Liver (tissue), 9 donors: Measurements from ENCODE around the gene MRPL58. TPM values are rescaled to one million over a fixed set of nuclear protein-coding genes. Genes with fewer than 3 reads are reported as not detected.

Source experiments
- DNase-seq: peaks from one replicate; pipeline ENCODE4 v3.0.0-alpha.2; 2017; ENCODE audit warnings: low spot score
- H3K27ac ChIP-seq, 2 donors: one replicate each; pipeline ENCODE4 v1.7.0; 2013; ENCODE audit warnings: inconsistent platforms in 2 of 2, low read length in 2 of 2, control low read depth in 1 of 2, low read depth in 1 of 2, mild to moderate bottlenecking in 1 of 2
- H3K27me3 ChIP-seq, 4 donors: one replicate each; pipeline versions ENCODE4 v1.6.1 to v1.7.0; 2013; ENCODE audit warnings: low read length in 3 of 4, inconsistent platforms in 1 of 4, mild to moderate bottlenecking in 1 of 4, moderate library complexity in 1 of 4; ENCODE audit not compliant: control insufficient read depth in 4 of 4, insufficient read depth in 4 of 4
- H3K36me3 ChIP-seq, 4 donors: one replicate each; pipeline versions ENCODE4 v1.6.1 to v1.7.0; 2013; ENCODE audit warnings: low read length in 3 of 4, mild to moderate bottlenecking in 3 of 4, low read depth in 1 of 4, moderate library complexity in 1 of 4; ENCODE audit not compliant: control insufficient read depth in 4 of 4, insufficient read depth in 3 of 4
- H3K4me1 ChIP-seq, 4 donors: one replicate each; pipeline versions ENCODE4 v1.6.1 to v1.7.0; 2013; ENCODE audit warnings: low read length in 3 of 4, mild to moderate bottlenecking in 3 of 4, moderate library complexity in 1 of 4; ENCODE audit not compliant: control insufficient read depth in 4 of 4, insufficient read depth in 4 of 4
- H3K4me3 ChIP-seq, 3 donors: one replicate each; pipeline versions ENCODE4 v1.6.1 to v1.7.0; 2013; ENCODE audit warnings: low read length in 3 of 3, control low read depth in 1 of 3, low read depth in 1 of 3, mild to moderate bottlenecking in 1 of 3
- H3K9ac ChIP-seq, 2 donors: one replicate each; pipeline ENCODE4 v1.7.0; 2013; ENCODE audit warnings: low read length in 2 of 2, mild to moderate bottlenecking in 2 of 2, moderate library complexity in 2 of 2, control low read depth in 1 of 2, low read depth in 1 of 2
- H3K9me3 ChIP-seq, 4 donors: one replicate each; pipeline versions ENCODE4 v1.6.1 to v1.7.0; 2013; ENCODE audit warnings: low read length in 3 of 4; ENCODE audit not compliant: control insufficient read depth in 4 of 4
- ATF3 ChIP-seq: IDR thresholded peaks from 2 replicates; pipeline ENCODE4 v1.6.1; 2016; ENCODE audit warnings: antibody characterized with exemption
- EGR1 ChIP-seq, 2 donors: IDR thresholded peaks; 2 replicates each; pipeline ENCODE4 v1.6.1; 2016 to 2018; ENCODE audit warnings: antibody characterized with exemption in 2 of 2, low read depth in 2 of 2
- FOXA1 ChIP-seq: IDR thresholded peaks from 2 replicates; pipeline ENCODE4 v1.6.1; 2016; ENCODE audit warnings: antibody characterized with exemption
- FOXA2 ChIP-seq: IDR thresholded peaks from 2 replicates; pipeline ENCODE4 v1.6.1; 2016; ENCODE audit warnings: antibody characterized with exemption
- GABPA ChIP-seq, 2 donors: IDR thresholded peaks in 1 of 2; conservative IDR thresholded peaks in 1 of 2; 2 replicates each; pipeline ENCODE4 v1.6.1; 2016; ENCODE audit warnings: antibody characterized with exemption in 2 of 2, mild to moderate bottlenecking in 1 of 2, moderate library complexity in 1 of 2
- HNF4G ChIP-seq: IDR thresholded peaks from 2 replicates; pipeline ENCODE4 v1.6.1; 2016; ENCODE audit warnings: antibody characterized with exemption
- JUND ChIP-seq, 2 donors: IDR thresholded peaks; 2 replicates each; pipeline ENCODE4 v1.6.1; 2016; ENCODE audit warnings: antibody characterized with exemption in 2 of 2
- RAD21 ChIP-seq, 2 donors: IDR thresholded peaks; 2 replicates each; pipeline ENCODE4 v1.6.1; 2016; ENCODE audit warnings: antibody characterized with exemption in 2 of 2, mild to moderate bottlenecking in 2 of 2
- REST ChIP-seq: IDR thresholded peaks from 2 replicates; pipeline ENCODE4 v1.6.1; 2016; ENCODE audit warnings: antibody characterized with exemption, mild to moderate bottlenecking
- RXRA ChIP-seq, 2 donors: IDR thresholded peaks; 2 replicates each; pipeline ENCODE4 v1.6.1; 2017 to 2018; ENCODE audit warnings: antibody characterized with exemption in 2 of 2, mild to moderate bottlenecking in 1 of 2
- SP1 ChIP-seq: IDR thresholded peaks from 2 replicates; pipeline ENCODE4 v1.6.1; 2018; ENCODE audit warnings: antibody characterized with exemption, mild to moderate bottlenecking
- YY1 ChIP-seq: IDR thresholded peaks from 2 replicates; pipeline ENCODE4 v1.6.1; 2016; ENCODE audit warnings: antibody characterized with exemption, mild to moderate bottlenecking
- WGBS: extraction: QIAGEN DNeasy Blood & Tissue Kit; methylation state at CpG from one replicate; pipeline ENCODE4 v1.1.7; 2013; 5-methylcytosine and 5-hydroxymethylcytosine counted together
- polyA plus RNA-seq, 2 donors: library from polyadenylated mRNA; stranded (reverse) in 1 of 2; unstranded in 1 of 2; fragments of 200-250 nt in 1 of 2; fragments of >200 nt in 1 of 2; fragmentation: Nextera tagmentation in 1 of 2; extraction: Ambion mirVana in 1 of 2; gene quantifications; one replicate each; pipeline versions ENCODE4 v1.2.1 to v1.2.3, GENCODE V29; 2013 to 2015
- total RNA-seq, 2 donors: library from RNA; depleted of rRNA; stranded (reverse); fragments of >200 nt; gene quantifications; one replicate each; pipeline ENCODE4 v1.2.3, GENCODE V29; 2014
- TF ChIP-seq, protein P1 (sequence below): fragments of 150-350 bp; IDR thresholded peaks from 2 replicates; pipeline ENCODE4 v1.5.1; 2017; ENCODE audit warnings: improper control_type of control experiment, low read depth, low read length; ENCODE audit not compliant: missing input control
- donor health status: healthy.
- donor health status: healthy.
- donor health status: healthy.
- donor health status: healthy.
- donor health status: healthy.

Gene MRPL58
- total and polyA plus RNA-seq, 4 donors = 20.5 to 47.0 (median 33.4) TPM

DNA sequence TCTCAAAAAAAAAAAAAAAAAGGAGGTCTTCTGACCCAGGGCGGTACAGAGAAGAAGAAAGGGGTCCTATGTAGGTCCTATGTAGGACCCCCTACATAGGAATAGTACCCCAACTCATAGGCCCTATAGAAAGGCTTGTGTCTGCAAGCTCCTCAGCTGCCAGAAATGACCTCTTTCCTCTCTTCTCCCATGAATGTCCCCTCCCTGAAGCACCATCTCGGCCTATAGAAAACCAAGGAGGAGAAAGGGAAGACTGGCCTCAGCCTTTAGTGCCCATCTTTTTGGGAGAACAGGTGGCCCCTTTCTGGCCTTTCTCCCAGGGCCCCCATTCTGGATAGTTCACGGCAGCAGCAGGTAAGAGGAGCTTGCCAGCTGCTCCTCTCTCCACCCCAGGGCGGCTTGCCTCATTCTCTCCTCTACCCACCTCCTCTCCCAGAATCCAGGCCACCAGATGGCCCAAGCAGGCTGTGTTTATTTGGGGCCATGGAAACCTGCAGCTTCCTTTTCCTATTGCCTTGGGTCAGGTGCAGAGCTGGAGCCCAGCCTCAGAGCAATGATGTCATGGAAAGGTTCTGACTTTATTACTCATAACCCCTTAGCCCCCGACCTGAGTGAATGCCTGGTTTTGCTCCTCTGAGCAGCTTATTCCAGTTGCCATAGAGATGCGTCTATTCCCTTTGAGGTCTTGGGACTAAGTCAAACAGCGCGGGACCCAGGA is 1.6 kb upstream of the MRPL58 start:
- no peak overlapping the region for H3K9ac ChIP-seq
- H3K9me3 ChIP-seq = no peaks in the 10 kb centered on the region
- peaks cover 0 to 3% (median 0%) of the 10 kb centered on the region in 4 donors for H3K36me3 ChIP-seq
- H3K4me1 ChIP-seq = peaks cover 4 to 20% (median 14%) of the 10 kb centered on the region in 4 donors
- TF ChIP-seq FOXA2 (no peak), RXRA (IDR thresholded peaks at IDR 0.05) (no peak), EGR1 (IDR thresholded peaks at IDR 0.05; ENCODE audit: low read depth in 2 of 2) (no peak), REST (no peak), YY1 (no peak), HNF4G (no peak), SP1 (no peak), FOXA1 (no peak), GABPA (IDR thresholded peaks at IDR 0.05 in 1 of 2, conservative IDR thresholded peaks at IDR 0.05 in 1 of 2) (no peak)
- H3K27ac ChIP-seq = no peak overlapping the region
- H3K4me3 ChIP-seq = no peak overlapping the region
- no peaks in the 10 kb centered on the region for H3K27me3 ChIP-seq
- no peak for DNase-seq
- 80% methylated on average over 8 of the region's 8 CpGs for WGBS

- H3K9ac ChIP-seq = no peak overlapping the region
- no peaks in the 10 kb centered on the region for H3K9me3 ChIP-seq
- H3K4me3 ChIP-seq = peak overlapping the region in 2 of 3 donors; percentile 90 to 91
- H3K27me3 ChIP-seq = no peaks in the 10 kb centered on the region
- no peak for DNase-seq
- H3K4me1 ChIP-seq = peaks cover 4 to 20% (median 14%) of the 10 kb centered on the region in 4 donors
- TF ChIP-seq, protein P1, sequence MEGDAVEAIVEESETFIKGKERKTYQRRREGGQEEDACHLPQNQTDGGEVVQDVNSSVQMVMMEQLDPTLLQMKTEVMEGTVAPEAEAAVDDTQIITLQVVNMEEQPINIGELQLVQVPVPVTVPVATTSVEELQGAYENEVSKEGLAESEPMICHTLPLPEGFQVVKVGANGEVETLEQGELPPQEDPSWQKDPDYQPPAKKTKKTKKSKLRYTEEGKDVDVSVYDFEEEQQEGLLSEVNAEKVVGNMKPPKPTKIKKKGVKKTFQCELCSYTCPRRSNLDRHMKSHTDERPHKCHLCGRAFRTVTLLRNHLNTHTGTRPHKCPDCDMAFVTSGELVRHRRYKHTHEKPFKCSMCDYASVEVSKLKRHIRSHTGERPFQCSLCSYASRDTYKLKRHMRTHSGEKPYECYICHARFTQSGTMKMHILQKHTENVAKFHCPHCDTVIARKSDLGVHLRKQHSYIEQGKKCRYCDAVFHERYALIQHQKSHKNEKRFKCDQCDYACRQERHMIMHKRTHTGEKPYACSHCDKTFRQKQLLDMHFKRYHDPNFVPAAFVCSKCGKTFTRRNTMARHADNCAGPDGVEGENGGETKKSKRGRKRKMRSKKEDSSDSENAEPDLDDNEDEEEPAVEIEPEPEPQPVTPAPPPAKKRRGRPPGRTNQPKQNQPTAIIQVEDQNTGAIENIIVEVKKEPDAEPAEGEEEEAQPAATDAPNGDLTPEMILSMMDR = no peak
- TF ChIP-seq RAD21 (IDR thresholded peaks at IDR 0.05) = peak in 1 of 2 donors; percentile 16
- peaks cover 0 to 3% (median 0%) of the 10 kb centered on the region in 4 donors for H3K36me3 ChIP-seq
- 50% methylated on average over 13 of the region's 13 CpGs for WGBS
- H3K27ac ChIP-seq = peak overlapping the region; percentile 42 to 72
Observed at GRCh38 chr17:75011401-75012095, 922 bp upstream of the MRPL58 start.

DNA sequence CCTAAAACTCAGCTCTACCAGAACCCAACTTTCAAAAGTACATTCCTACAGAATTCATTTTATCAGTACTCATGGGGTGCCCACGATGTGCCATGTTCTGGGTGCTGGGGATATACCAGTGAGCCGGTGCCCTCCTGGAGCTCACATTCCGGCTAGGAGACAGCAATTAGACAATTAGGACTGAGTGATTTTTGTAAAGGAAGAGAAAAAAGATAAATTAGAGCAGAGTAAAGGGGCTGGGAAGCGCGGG is 449 bp upstream of the MRPL58 start:
- TF ChIP-seq ATF3 (no peak), JUND (IDR thresholded peaks at IDR 0.05) (no peak), FOXA1 (no peak)
- peaks cover 0 to 3% (median 1%) of the 10 kb centered on the region in 4 donors for H3K36me3 ChIP-seq
- H3K4me1 ChIP-seq = peaks cover 4 to 20% (median 14%) of the 10 kb centered on the region in 4 donors
- WGBS = 17% methylated on average over 5 of the region's 5 CpGs
- no peaks in the 10 kb centered on the region for H3K9me3 ChIP-seq
- no peak overlapping the region for H3K9ac ChIP-seq
- no peak for DNase-seq
- peak overlapping the region; percentile 42 to 72 for H3K27ac ChIP-seq
- no peaks in the 10 kb centered on the region for H3K27me3 ChIP-seq
- peak overlapping the region; percentile 87 to 91 (median 90) for H3K4me3 ChIP-seq
